Adrenal gland (tissue), 5 donors: ENCODE data around the gene CLEC10A.

Source experiments
- POLR2A ChIP-seq, 2 donors: fragments of 450-650 bp; IDR thresholded peaks; one replicate each; pipeline ENCODE4 v1.6.1; 2017; ENCODE audit warnings: antibody characterized with exemption in 2 of 2, mild to moderate bottlenecking in 2 of 2, moderate library complexity in 1 of 2
- TF ChIP-seq, protein P1 (sequence below), 6 experiments: fragments of 450-650 bp in 4 of 6; fragments of 200-600 bp in 2 of 6; sonication (generic) in 1 of 6; IDR thresholded peaks; 1 replicate in 5 of 6; 2 replicates in 1 of 6; pipeline versions ENCODE4 v1.5.1 to v1.8.0; 2016 to 2021; ENCODE audit warnings: antibody characterized with exemption in 6 of 6, mild to moderate bottlenecking in 2 of 6, moderate library complexity in 1 of 6
- donor health status: DM: no; HTN: no; CAD: no.

DNA sequence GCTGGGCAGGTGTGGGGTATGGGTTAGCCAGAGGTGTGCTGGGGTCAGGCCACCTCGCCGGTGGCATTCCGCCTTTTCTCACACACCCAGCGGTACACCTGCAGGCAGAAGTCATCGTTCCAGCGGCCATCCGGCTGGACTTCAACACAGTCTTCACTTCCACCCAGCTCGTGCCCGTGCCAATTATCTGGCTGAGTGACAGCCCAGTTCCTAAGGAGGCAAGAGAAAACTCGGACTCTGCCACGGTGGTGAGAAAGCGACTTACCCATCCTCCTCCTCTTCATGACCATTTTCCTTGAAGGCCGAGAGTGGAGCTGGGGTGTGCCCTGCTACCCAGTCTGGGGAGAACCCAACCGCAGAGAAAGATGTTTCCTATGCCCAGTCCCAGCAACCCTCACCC, 21.5 kb upstream of the CLEC10A start:
- TF ChIP-seq, protein P1, sequence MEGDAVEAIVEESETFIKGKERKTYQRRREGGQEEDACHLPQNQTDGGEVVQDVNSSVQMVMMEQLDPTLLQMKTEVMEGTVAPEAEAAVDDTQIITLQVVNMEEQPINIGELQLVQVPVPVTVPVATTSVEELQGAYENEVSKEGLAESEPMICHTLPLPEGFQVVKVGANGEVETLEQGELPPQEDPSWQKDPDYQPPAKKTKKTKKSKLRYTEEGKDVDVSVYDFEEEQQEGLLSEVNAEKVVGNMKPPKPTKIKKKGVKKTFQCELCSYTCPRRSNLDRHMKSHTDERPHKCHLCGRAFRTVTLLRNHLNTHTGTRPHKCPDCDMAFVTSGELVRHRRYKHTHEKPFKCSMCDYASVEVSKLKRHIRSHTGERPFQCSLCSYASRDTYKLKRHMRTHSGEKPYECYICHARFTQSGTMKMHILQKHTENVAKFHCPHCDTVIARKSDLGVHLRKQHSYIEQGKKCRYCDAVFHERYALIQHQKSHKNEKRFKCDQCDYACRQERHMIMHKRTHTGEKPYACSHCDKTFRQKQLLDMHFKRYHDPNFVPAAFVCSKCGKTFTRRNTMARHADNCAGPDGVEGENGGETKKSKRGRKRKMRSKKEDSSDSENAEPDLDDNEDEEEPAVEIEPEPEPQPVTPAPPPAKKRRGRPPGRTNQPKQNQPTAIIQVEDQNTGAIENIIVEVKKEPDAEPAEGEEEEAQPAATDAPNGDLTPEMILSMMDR (IDR thresholded peaks at IDR 0.05), result no peak
- TF ChIP-seq POLR2A (IDR thresholded peaks at IDR 0.05), result no peak
